ENCODE data around the gene AGAP3.

AGAP3 gene

DNA sequence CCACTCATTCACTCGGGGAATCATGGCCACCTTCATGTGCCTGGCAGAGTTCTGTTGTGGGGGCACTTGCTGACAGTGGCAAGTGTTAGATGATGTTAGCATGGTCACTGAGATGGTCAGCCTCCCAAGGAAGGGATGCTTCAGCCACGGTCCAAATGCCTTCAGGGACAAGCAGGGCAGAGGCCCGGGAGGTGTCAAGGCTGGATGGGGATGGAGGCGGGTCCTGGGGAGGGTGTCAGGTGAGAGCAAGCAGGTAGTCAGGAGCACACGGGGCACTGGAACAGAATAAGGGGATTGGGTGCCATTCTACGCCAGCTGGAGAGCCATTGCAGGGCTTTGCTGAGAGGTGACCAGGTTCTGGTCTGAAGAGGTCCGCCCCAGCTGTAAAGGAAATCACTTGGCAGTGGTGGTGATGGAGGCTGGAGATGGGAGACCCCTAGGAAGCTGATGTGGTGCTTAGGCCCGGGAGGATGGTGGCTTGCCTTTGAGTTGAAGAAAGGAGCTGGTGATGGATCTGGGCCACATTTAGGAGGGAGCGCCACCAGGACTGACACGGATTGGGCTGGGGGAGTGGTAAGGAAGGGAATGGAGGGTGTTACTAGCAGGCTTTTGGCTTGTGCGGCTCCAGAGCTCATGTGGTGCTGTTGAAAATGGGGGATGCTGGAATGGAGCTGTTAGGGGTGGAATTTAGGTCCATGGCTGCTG is 24.1 kb downstream of the AGAP3 start:
- no peak for FAIRE-seq

DNA sequence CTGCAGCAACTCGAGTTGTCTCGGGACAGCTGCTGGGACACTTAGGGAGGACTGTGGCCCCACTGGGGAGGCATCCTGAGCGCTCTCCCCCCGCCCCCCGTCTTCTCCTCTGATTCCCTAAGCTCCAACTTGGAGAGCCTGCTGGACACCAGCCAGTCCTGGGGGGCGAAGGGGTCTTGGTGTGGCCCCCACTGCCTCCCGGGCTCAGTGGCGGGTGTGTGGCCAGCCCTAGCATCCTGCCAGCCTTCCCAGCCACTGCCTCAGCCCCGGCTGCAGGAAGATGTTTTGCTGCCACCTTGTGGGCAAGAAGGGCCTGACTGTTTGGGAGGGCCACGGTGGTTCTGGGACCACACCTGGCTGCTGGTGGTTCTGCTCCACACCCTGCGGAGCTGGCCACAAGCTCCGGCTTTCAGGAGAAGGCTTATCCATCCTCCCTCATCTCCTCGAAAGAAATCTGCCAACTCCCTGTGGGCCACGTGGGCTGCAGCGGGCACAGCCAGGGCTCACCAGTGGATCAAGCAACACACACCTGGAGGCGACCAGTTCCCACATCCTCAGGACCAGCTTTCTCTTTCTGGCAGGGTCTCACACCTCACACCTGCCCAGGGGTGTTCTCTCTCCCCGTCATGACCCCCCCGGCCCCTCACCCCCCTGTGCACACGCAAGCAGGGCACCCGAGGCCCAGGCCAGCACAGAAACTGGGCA is 24.8 kb downstream of the AGAP3 start:
- FAIRE-seq: no peak

- no peak for FAIRE-seq
Measured at GRCh38 chr7:151113344-151114150, 27.3 kb downstream of the AGAP3 start.

DNA sequence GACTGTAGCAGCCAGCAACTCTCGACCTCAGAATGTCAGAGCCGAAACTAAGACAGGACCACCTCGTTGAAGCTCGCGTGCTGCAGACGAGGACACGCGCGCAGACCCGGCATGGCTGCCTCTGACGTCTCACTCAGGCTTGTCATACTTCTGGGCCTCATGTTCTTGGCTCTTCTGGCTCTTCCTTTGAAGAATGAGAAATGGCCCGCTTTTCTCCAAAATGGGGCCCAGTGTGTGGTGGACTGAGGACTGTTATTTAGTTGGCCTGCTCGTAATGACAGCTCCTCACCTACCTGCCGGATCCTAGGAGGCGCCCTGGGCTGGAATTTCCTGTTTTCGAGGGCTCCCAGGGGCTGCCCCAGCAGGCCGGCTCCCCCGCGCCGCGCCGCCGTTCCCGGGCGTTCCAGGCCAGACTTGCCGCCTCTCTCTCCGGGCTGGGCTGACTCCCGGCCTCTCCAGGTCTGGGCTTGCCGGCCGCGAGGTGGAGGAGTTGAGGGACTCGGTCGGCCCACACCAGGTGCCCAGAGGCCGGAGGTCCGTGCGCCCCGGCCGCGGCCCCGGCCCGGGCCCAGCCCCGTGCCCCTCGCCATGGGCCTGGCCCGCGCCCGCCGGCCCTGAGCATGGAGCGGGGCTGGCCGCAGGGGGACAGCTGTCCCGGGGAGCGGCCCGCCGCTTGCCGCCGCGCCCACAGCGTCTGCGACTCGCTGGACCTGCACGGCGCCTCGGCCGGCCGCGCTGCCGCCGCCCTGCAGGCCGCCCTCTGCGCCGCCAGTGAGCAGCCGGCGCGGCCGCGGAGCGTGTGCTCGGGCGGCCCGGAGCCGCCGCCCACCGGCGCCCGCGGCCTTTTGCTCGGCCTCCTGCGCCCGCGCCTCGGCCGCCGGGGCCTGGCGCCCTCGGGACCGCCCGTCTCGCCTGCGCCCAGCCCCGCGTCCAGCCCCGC is 28.1 kb downstream of the AGAP3 start:
- no peak for FAIRE-seq

- no peak for FAIRE-seq
Measured at GRCh38 chr7:151115121-151115835, 29.0 kb downstream of the AGAP3 start.

DNA sequence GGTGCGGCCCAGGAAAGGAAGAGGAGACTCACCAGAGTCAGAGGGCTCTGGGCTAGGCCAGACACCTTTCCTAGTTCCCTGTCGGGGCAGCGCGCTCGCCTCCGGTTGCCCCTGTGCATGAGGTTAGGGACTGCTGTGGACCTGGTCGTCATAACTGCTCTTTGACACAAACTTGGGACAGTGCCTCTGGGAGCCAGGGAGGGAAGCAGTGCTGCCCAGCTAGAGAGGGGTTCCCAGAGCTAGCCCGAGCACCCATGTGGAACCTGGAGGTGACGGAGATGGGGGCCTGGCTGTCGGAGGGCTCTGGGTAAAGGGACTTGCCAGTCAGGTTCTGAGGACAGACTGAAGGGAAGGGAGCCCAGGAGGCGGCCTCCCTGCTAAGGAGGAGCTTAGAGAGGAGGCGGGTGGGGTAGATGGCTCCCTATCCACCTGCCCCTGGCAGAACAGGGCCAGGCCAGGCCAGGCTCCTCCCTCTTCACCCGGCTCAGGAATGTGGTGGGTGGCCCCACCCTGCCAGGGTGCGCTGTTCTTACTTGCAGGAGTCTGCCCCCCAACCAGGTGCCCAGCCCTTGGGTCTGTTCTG is 29.7 kb downstream of the AGAP3 start:
- FAIRE-seq: no peak

- no peak for FAIRE-seq
Measured at GRCh38 chr7:151116603-151117440, 30.5 kb downstream of the AGAP3 start.

- FAIRE-seq: no peak
Measured at GRCh38 chr7:151117565-151117964, 31.3 kb downstream of the AGAP3 start.

GRCh38 chr7:151118108-151119054 is 32.1 kb downstream of the AGAP3 start:
- FAIRE-seq: no peak

DNA sequence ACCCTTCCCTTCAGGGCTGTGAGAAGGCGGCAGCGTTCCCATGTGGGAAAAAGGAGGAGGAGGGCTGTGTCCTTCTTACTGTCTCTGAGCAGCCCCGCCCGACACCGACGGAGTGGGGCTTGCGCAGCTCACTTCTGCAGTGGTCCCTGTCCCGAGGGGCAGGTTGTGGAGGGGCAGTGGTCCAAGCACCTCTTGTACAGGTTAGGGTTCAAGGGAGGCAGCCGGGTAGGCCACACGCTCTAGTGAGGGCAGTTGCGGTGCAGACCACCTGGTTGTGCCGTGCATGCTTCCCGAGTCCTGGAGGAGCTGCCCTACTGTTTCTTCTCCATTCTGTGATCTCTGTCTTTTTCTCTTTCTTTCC is 32.8 kb downstream of the AGAP3 start:
- no peak for FAIRE-seq

- no peak for FAIRE-seq
Measured at GRCh38 chr7:151119902-151120301, 33.6 kb downstream of the AGAP3 start.

DNA sequence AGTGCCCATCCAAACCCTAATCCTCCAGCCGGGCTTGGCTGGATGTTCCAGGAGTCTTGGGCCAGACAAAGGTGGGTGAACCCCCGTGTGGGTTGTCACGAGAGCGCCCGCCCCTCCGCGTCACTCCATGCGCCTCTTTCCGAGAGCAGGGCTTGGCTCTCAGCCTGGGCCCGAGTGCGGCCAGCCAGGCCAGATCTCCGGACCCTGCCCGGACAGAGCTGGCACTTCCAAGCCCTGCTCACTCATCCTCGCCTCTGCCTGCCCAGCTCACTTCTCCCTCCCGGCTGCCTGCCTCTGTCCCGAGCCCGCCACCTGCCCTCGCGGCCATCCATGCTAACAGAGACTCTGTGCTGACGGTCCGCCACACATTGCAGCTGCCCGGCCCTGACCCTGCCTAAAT is 34.6 kb downstream of the AGAP3 start:
- FAIRE-seq: no peak

GRCh38 chr7:151121380-151122170 is 35.3 kb downstream of the AGAP3 start:
- FAIRE-seq: no peak

DNA sequence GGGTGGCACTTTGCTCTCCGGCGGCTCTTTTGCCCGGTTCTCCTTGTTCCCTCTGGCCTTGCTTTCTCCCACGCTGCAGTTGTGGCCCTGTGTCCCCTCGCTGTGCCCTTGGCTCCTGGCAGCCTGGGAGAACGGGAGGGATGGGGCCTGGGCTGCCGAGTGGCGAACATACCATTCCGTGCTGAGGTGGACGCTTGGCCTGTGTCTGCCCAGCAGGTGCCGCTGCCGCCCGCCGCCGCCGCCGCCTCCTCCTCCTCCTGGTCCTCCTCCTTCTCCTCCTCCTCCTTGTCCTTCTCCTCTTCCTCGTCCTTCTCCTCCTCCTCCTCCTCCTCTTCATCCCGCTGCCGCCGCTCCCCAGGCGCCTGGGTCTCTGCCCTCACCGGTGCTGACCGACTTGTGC is 36.0 kb downstream of the AGAP3 start:
- FAIRE-seq: no peak

GRCh38 chr7:151122796-151123157 is 36.5 kb downstream of the AGAP3 start:
- no peak for FAIRE-seq

DNA sequence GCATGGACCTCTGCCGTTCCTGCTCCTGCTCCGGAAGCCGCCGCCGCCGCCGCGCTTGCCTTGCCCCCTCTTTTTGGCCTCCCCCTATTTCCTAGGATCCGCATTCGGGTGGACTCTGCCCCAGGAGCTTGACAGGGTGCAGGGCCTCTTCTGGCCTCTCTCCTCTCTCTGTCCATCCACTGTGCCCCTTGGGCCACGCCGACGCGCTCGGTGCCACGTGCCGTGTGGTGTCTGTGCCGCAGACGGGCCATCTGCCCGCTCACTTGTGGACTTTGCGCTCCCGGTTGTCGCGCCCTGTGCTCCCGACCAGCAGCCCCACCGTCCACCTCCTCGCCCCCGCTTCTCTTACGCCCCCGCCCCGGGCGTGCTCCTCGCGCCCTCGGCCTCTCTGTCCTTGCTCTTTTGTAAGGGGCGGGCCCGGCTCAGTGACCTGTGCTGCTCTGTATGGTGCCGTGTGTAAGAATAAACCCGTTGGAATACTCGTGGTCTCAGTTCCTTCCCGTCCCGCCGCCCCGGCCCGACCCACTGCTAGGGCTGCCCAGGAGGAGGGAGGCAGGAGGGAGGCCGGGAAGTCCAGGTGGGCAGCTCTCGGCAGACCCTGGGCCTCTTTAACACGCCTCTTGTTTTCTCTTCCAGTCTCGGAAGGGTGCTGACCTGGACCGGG is 37.0 kb downstream of the AGAP3 start:
- FAIRE-seq: no peak

GRCh38 chr7:151123822-151124464 is 37.7 kb downstream of the AGAP3 start:
- peak; percentile 92 for FAIRE-seq

DNA sequence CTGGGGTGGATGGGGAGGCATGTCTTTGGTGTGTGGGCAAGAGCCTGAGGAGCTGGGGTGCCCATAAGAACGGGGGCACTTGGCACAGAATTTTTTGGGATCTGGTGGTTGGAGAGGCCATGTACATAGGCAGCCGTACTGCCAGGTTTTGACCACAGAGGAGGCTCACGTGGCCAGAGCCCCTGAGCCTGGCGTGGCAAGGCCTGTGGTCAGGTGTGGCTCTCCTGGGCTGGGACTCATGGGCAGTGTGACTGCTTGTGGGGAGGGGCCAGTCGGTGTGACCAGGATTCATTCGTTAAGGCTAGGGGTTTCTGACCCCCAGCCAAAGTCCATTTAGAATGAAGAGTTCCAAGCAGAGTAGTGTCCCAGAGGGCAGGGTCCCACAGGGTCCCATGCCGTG is 38.2 kb downstream of the AGAP3 start:
- FAIRE-seq: no peak
